GM19467 (cell line): ENCODE data around the gene PPP6R3.
"Not testable (repeated sequence)": the region's sequence is repeated elsewhere in the genome, so short reads cannot be mapped to it uniquely, and the experiment has no call there.

ENCODE experiments used
- ATAC-seq: cut with Tn5 transposase; IDR thresholded peaks from one replicate; pipeline ENCODE4 v1.9.1; 2021; ENCODE audit warnings: mild to moderate bottlenecking, moderate library complexity; ENCODE audit not compliant: unreplicated experiment

Gene PPP6R3

DNA sequence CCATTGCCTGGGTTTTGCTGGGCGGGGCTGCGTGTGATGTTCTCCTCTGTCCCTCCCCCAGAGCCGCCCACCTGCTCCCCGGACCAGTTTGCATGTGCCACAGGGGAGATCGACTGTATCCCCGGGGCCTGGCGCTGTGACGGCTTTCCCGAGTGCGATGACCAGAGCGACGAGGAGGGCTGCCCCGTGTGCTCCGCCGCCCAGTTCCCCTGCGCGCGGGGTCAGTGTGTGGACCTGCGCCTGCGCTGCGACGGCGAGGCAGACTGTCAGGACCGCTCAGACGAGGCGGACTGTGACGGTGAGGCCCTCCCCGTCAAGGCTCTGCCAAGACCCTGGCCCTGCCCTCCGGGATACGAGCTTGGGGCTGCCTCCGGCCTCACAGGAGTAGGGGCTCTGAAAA lies 27.0 kb upstream of the PPP6R3 start:
- ATAC-seq, result no peak

DNA sequence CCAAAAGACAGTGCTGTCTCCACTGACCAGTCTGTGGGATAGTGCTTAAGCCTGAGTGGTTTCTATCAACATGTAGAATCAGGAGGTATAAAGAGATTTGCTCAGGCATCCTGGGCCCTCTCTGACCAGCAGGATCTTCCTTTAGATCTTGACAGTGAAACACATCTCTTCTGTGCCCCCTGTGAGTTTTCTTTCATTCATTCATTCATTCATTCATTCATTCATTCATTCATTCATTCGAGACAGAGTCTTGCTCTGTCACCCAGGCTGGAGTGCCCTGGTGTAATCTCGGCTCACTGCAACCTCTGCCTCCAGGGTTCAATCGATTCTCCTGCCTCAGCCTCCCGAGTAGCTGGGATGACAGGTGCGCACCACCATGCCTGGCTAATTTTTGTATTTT lies 26.4 kb upstream of the PPP6R3 start:
- ATAC-seq, result not testable (repeated sequence)

DNA sequence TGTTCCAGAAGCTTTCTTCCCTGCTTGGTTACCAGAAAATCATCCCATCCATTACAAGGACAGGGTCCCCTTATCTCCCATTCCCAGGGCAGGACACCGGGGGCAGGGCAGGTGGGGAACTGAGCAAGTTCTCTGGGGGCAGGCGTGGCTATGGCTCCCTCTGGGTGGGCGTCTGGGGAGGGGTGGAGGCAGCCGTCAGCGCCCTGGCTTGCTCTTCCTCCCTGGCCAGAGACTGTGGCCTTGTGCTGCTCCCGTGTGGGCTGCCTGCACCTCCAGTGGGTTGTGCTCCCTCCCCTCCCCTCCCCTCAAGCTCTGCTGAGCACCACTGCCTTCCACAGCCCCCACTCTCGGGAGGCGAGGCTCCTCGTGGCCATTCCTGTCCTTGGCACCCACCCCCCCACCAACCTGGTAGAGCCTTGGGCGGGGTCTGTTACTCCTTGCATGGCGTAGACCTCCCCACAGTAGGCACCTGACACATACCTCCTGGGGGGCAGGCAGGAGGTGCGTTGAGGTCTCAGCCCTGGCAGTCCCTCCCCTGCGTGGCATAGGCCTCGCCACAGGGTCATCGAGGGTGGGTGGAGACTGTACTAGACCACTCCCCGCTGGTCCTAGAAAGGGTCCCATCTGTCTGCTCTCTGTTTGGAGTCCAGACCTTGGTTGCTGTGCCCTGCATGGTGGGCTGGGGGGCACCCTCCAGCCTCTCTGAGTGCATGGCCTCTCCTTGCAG lies 24.2 kb upstream of the PPP6R3 start:
- no peak for ATAC-seq

DNA sequence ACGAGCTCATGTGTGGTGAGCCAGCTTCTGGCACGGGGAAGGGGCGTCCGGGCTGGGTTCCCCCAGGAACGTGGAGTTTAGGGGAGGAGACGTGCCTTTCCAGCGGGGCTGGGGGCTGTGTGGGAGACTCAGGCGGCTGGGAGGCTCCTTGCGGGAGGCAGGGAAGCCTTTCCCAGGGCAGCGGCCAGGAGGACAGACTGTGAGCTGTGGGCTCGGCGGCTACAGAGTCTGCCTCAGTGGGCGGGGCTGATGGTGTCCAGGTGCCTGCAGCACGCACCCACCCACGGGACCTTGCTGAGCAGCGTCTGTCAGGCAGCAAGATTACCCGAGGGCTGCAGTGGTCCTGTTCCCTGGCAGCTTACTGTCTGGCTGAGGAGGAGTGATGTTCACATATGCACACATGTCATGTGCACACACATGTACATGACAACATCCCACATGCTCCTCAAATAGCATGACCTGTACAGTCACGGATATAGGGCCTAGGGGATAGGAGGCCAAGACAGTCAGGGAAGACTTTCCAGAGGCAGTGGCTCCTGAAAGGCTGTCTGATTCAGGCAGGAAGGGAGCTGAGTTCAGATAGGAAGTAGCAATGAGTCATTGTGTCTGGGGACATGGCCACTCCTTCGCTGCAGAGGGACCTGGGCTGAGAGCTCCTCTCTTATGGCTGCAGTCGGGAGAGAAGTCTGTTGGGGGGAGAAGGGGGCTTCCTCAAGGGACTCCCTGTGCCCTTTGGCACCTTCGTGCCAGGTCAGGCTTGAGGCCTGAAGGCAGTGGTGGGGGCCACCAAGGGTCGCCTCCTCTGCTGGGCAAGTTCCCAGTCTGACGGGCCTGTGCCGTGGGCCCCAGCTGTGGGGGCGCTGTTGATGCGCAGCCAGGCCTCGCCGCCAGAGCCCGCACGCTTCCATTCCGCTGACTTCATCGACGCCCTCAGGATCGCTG lies 23.3 kb upstream of the PPP6R3 start:
- no peak for ATAC-seq

DNA sequence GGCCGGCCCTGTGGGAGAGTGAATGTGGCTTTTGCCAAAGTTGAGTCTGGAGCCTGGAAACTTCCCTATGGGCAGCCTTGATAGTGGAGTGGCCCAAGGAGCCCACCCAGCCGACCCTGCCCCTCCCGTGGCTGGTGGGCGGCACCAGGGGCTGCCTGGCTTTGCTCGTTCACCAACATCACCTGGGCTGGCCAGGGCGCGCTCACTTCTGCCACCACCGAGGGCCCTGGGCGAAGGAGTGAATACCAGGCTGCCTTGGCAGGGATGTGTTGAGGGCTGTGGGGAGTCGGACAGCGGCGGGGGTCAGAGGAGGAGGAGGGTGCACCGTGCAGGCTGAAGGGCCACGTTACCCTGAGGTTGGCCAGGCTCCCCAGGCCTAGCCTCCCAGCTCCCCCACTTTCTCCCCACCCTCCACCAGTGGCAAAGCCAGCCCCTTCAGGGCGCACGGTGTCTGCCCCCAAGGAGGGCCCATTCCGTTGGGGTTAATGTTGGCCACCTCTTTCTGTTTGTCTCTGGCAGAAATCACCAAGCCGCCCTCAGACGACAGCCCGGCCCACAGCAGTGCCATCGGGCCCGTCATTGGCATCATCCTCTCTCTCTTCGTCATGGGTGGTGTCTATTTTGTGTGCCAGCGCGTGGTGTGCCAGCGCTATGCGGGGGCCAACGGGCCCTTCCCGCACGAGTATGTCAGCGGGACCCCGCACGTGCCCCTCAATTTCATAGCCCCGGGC lies 22.5 kb upstream of the PPP6R3 start:
- no peak for ATAC-seq

DNA sequence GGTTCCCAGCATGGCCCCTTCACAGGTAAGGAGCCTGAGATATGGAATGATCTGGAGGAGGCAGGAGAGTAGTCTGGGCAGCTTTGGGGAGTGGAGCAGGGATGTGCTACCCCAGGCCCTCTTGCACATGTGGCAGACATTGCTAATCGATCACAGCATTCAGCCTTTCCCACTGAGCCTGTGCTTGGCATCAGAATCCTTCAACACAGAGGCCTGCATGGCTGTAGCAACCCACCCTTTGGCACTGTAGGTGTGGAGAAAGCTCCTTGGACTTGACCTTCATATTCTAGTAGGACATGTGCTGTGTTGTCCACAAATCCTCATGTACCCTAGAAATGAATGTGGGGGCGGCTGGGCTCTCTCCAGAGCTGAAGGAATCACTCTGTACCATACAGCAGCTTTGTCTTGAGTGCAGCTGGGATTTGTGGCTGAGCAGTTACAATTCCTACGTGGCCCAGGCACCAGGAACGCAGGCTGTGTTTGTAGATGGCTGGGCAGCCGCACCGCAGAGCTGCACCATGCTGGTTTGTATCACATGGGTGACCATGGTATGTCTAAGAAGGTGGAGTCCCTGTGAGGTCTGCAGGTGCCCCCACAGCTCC lies 21.8 kb upstream of the PPP6R3 start:
- no peak for ATAC-seq

DNA sequence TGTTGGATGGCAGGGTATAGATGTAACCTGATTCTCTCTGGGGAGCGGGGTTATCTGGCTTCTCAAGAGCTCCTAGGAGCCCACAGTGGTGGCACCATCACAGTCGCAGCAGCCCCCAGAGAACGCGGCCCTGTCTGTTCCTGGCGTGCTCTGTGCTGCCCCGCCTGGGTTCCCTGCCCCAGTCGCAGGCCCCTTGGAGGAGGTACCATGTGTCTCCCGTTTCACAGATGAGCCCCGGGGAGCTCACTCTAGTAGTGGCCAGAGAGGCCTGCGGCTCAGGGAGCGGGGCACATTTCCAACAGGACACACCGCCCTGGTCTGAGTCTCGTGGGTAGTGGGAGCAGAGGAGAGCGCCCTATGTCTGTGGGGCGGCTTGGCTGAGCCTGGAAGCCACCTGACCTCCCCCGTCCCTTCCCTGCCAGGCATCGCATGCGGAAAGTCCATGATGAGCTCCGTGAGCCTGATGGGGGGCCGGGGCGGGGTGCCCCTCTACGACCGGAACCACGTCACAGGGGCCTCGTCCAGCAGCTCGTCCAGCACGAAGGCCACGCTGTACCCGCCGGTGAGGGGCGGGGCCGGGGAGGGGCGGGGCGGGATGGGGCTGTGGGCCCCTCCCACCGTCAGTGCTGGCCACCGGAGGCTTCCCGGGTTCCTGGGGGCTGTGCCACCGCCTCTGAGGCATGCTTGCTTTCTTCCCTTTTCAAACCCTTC lies 21.0 kb upstream of the PPP6R3 start:
- ATAC-seq, result no peak

DNA sequence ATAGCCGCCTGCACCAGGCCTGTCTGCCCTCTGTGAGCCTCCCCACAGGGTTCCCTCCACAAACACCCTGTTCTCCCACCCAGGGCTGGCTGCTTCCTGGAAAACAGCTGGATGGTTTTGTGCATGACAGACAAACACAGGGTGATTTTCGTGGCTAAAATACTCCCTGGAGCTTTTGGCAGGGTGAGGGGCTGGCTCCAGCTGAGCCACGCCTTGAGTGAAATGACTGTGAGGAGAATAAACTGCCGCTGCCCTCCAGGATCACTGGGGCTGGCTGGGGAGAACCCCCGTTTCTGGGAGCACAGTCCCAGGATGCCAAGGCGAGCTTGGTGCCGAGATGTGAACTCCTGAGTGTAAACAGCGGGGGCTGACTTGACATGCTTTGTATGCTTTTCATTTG lies 20.3 kb upstream of the PPP6R3 start:
- ATAC-seq, result no peak

DNA sequence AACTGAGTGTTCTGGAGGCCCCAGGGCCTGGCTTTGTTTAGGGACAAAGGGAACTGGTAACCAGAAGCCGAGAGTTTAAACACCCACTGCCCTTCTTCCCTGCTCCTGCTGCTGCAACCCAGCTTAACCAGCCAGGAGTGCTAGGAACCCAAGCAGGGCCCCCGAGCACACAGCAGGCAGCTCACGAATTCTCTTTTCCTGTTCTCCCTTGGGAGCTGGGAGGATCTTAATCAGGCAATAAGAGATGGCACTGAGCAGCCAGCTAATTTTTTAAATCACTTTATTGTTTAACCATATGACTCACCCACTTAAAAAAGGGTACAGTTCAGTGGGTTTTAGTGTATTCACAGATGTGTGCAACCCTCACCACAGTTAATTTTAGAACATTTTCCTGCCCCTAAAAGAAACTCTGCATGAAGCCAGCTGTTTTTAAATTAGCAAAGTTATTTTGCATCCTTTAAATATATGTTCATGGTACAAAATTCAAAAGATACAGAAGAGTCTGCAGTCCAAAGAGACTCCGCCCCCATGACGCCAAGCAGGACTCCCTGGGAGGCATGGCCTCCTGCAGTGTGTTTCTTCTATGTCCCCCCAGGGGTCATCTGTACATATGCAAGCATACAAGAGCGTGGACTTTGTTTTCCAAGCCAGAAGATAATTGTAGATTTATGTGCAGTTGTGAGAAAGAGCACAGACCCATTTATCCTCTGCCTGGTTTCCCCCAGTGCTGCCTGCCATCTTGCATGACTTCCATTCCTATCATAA lies 18.9 kb upstream of the PPP6R3 start:
- ATAC-seq, result no peak

DNA sequence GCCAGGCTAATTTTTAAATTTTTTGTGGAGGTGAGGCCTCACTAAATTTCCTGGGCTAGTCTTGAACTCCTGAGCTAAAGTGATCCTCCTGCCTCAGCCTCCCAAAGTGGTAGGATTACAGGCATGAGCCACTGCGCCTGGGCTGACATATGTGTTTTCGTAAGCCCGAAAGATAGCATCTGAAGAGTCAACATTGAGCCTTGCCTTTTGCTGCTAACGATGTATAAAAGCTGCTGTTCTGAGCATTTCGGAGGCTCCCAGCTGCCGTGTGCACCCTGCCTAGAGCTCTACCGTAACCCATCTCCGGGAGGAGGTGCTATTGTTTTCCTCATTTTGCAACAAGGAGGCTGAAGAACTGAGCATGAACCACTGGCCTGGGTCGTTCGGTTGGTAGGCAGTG lies 18.1 kb upstream of the PPP6R3 start:
- ATAC-seq, result no peak

DNA sequence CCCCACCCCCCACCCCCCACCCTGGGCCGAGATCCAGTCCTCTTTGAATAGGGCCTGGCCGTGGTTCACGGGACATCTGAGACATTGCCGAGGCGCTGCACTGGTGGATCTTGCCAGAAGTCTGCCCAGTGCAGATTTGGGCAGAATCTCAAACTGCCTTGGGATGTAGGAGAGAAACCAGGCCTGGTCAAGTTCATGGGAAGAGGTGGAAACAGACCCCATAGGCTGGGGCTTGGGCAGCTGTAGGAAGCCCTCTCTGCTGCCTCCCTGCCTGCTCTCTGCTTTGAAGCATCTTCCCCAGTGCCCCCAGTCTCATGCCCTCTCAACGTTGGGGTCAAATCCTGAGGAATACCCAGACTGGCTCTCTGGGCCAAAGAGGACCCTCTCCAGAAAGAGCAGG lies 16.0 kb upstream of the PPP6R3 start:
- ATAC-seq, result no peak

DNA sequence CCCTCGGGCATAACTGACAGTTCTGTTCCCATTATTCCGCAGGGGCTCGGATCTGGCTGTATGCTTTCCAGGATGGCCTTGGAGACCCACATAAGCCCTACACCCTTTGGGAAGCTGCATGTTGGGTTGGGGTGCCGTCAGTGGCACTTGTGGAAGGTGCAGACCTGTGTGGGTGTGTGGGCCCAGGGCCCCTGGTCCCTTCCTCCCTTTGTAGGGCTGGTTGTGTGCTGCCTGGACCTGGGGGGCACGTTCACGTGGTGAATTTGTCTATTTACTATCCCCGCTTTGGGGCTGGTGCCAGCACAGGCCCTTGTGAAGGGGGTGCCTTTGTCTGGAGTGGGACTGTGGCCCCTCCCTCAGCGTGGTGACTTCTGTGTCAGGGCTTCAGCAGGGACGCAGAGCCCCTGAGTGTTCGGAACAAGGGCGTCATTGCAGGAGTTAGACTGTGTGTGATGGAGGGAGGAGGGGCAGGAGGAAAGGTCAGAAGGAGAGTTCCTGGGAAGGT lies 15.0 kb upstream of the PPP6R3 start:
- no peak for ATAC-seq

DNA sequence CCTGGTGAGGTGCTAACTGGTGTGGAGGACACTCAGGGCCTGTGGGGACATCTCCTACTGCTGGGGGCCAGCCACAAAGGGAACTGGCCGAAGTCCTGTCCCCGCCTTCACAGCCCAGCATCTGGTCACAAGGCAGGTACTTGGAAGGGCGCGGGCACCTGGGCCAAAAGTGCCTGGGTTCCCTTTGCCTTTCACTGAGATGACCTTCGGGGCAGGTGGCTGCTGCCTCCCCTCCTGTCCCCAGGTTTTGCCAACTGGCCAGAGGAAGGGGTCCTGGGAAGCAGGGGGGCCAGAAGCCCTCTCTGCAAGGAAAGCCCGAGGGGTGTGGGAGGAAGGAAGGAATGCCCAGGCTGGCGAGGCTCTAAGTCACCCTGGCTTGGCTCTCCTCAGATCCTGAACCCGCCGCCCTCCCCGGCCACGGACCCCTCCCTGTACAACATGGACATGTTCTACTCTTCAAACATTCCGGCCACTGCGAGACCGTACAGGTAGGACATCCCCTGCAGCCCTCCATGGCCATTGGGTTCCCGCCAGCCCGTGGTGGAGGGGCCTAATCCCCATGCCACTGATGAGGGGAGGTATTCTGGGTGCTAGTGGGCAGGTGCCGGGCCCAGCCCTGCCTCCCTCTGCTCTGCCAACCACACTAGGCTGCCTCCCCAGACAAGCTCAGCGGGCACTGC lies 14.4 kb upstream of the PPP6R3 start:
- ATAC-seq, result no peak

DNA sequence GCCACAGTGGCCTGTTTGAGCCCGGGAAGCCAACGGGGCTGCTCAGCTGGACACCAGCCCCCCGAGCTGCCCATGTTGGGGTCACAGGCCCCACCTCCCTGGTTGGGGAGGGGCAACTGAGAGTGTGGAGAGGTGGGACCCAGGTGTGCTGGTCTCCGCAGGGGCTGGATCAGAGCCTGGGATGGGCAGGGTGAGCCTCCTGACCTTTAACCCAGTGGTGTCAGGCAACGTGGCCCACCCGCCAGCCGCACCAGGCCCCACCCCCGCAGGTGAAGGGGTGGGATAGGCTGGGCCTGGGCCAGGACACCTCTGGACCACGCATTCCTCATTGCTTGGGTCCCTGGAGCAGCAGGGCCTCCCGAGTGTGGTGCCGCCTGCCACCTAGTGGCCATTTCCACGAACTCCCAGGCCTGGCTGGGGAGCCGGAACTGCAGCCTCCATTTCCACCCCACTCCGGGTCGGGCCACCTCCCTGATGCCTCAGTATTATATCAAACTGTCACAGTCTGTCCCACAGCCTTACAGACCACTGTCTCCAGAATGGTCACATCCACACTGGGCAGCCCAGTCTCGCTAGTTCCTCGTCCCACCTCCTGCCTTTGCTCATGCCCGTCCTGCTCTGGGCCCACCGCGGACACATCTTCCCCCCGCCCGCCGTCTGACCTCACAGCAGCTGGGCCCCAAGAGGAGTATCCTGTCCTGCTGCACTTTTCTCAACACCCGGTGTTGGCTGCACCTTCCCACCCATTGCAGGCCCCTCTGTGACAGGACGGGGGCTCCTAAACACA lies 13.3 kb upstream of the PPP6R3 start:
- ATAC-seq, result peak; percentile 71

DNA sequence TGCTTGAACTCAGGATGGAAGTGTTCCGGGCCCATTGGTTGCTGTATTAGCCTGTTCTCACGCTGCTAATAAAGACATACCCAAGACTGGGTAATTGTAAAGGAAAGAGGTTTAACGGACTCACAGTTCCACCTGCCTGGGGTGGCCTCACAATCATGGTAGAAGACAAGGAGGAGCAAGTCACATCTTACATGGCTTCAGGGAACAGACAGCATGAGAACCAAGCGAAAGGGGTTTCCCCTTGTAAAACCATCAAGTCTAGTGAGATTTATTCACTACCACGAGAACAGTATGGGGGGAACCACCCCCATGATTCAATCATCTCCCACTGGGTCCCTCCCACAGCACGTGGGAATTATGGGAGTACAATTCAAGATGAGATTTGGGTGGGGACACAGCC lies 12.6 kb upstream of the PPP6R3 start:
- ATAC-seq, result not testable (repeated sequence)

DNA sequence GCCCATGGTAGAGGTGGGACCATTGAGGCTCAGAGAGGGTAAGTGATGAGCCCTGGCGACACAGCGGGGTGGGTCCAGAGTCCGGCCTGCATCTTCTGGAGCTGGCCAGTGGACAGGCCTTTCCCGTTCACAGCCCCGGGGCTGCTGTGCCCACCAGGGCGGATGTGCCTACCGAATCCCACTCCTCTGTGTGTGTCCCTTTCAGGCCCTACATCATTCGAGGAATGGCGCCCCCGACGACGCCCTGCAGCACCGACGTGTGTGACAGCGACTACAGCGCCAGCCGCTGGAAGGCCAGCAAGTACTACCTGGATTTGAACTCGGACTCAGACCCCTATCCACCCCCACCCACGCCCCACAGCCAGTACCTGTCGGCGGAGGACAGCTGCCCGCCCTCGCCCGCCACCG lies 11.9 kb upstream of the PPP6R3 start:
- ATAC-seq, result no peak

DNA sequence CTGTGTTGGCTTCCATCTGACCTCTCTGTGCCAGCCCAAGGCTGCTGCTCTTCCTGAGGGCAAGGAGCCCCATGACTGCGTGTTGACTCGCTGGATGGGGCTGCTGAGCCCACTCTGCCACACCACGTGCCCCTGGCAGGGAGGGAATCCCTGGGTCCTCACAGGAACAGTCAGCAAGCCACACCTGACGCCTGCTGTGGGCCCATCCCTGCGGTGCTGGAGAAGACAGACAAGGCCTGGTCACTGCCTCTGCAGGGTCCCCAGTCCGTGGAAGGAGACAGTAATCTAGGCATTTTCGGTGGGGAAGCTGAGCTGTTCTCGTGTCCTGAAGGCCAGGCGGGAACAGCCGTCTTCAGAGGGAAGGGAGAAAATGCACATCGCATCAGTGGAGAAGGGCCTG lies 10.6 kb upstream of the PPP6R3 start:
- ATAC-seq, result no peak

DNA sequence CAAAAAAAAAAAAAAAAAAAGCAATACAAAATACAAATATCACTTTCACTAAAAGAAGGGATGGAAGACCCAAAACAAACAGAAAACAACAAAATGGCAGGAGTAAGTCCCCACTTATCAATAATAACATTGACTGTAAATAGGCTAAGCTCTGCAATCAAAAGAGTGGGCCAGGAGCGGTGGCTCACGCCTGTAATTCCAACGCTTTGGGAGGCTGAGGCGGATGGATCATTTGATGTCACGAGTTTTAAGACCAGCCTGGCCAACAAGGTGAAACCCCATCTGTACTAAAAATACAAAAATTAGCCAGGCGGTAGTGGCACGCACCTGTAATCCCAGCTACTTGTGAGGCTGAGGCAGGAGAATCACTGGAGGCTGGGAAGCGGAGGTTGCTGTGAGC lies 9.8 kb upstream of the PPP6R3 start:
- ATAC-seq, result no peak
